Astrocyte (in vitro differentiated cells and primary cell): ENCODE data around the gene ESM1.

ENCODE experiments used
- CTCF ChIP-seq: IDR thresholded peaks from 2 replicates; pipeline ENCODE4 v1.5.1; 2011; ENCODE audit warnings: low read depth, mild to moderate bottlenecking, inconsistent platforms, low read length, moderate library complexity; ENCODE audit not compliant: insufficient read depth
- EZH2 ChIP-seq: IDR thresholded peaks from 2 replicates; pipeline ENCODE4 v1.6.1; 2012; ENCODE audit warnings: mild to moderate bottlenecking, low read length, inconsistent platforms; ENCODE audit not compliant: insufficient read depth

- TF ChIP-seq CTCF, result no peak
- no peak for TF ChIP-seq EZH2
Observed at GRCh38 chr5:54975701-54976100, 9.7 kb downstream of the ESM1 start.
